A549 (cell line): ENCODE results near the gene OBSCN.

Experiments
- CBX8 ChIP-seq: fragments of 200-600 bp; sonication (generic); IDR thresholded peaks from 2 replicates; pipeline ENCODE4 v1.6.1; 2016
- CHD4 ChIP-seq: fragments of 200-600 bp; sonication (generic); IDR thresholded peaks from 2 replicates; pipeline ENCODE4 v1.6.1; 2016; ENCODE audit warnings: antibody characterized with exemption, mild to moderate bottlenecking, borderline replicate concordance
- EHMT2 ChIP-seq: fragments of 200-600 bp; sonication (generic); IDR thresholded peaks from 2 replicates; pipeline ENCODE4 v1.6.1; 2016; ENCODE audit warnings: antibody characterized with exemption, low read depth, mild to moderate bottlenecking, moderate library complexity
- EP300 ChIP-seq, 2 experiments: fragments of >200 bp; sonication (Bioruptor Twin); formaldehyde crosslinking; IDR thresholded peaks; 2 replicates in 1 of 2; 3 replicates in 1 of 2; pipeline ENCODE4 v1.6.1; 2016 to 2017
- ESRRA ChIP-seq: fragments of 150-350 bp; IDR thresholded peaks from 2 replicates; pipeline ENCODE4 v1.6.1; 2014; ENCODE audit warnings: mild to moderate bottlenecking, low read length, borderline replicate concordance
- JUNB ChIP-seq: fragments of >200 bp; sonication (Bioruptor Twin); formaldehyde crosslinking; IDR thresholded peaks from 2 replicates; pipeline ENCODE4 v1.6.1; 2016
- MYC ChIP-seq: IDR thresholded peaks from 2 replicates; pipeline ENCODE4 v1.6.1; 2012; ENCODE audit warnings: mild to moderate bottlenecking, inconsistent platforms, low read length, improper control_type of control experiment, borderline replicate concordance
- POLR2A ChIP-seq: IDR thresholded peaks from 2 replicates; pipeline ENCODE4 v1.6.1; 2012; ENCODE audit warnings: mild to moderate bottlenecking, low read length
- SMC3 ChIP-seq: fragments of >200 bp; sonication (Bioruptor Twin); formaldehyde crosslinking; IDR thresholded peaks from 3 replicates; pipeline ENCODE4 v1.6.1; 2018; ENCODE audit warnings: inconsistent platforms
- TF ChIP-seq, protein P1 (sequence below): fragments of >200 bp; sonication (Bioruptor Twin); formaldehyde crosslinking; IDR thresholded peaks from 3 replicates; pipeline ENCODE4 v1.5.1; 2016
- TF ChIP-seq, protein P2 (sequence below): fragments of 200-600 bp; sonication (generic); IDR thresholded peaks from 2 replicates; pipeline ENCODE4 v1.6.1; 2016; ENCODE audit warnings: antibody characterized with exemption, mild to moderate bottlenecking, moderate library complexity
- TF ChIP-seq, protein P3 (sequence below): fragments of 450-650 bp; IDR thresholded peaks from 2 replicates; pipeline ENCODE4 v1.6.1; 2014; ENCODE audit warnings: antibody characterized with exemption
- TF ChIP-seq, protein P4 (sequence below): fragments of 150-350 bp; IDR thresholded peaks from 2 replicates; pipeline ENCODE4 v1.6.1; 2014; ENCODE audit warnings: low read depth, mild to moderate bottlenecking, low read length

DNA sequence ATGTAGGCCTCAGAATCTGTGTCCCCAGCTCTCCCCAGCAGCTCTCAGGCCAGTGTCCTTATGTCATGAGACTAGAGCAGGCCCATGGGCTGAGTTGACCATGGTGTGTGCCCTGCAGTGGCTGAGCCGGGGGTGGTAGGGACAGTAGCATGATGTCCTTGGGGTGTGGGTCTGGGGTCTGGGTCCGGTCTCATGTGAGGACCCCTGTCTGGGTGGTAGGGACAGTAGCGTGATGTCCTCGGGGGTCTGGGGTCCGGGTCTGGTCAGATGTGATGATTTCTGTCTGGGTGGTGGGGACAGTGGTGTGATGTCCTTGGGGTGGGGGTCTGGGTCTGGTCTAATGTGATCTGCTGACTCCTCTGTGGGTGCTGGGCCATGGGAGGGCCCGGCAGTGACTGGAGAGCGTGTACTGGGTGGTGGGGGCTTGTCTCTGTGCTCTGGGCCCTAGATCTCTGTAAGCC lies 64.5 kb downstream of the OBSCN start:
- TF ChIP-seq, protein P1, sequence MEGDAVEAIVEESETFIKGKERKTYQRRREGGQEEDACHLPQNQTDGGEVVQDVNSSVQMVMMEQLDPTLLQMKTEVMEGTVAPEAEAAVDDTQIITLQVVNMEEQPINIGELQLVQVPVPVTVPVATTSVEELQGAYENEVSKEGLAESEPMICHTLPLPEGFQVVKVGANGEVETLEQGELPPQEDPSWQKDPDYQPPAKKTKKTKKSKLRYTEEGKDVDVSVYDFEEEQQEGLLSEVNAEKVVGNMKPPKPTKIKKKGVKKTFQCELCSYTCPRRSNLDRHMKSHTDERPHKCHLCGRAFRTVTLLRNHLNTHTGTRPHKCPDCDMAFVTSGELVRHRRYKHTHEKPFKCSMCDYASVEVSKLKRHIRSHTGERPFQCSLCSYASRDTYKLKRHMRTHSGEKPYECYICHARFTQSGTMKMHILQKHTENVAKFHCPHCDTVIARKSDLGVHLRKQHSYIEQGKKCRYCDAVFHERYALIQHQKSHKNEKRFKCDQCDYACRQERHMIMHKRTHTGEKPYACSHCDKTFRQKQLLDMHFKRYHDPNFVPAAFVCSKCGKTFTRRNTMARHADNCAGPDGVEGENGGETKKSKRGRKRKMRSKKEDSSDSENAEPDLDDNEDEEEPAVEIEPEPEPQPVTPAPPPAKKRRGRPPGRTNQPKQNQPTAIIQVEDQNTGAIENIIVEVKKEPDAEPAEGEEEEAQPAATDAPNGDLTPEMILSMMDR = no peak
- TF ChIP-seq ESRRA (no peak), CHD4 (no peak), EP300 (IDR thresholded peaks at IDR 0.05) (no peak), POLR2A (no peak), MYC (no peak), JUNB (no peak), CBX8 (no peak), EHMT2 (no peak), SMC3 (no peak)
- TF ChIP-seq, protein P2, sequence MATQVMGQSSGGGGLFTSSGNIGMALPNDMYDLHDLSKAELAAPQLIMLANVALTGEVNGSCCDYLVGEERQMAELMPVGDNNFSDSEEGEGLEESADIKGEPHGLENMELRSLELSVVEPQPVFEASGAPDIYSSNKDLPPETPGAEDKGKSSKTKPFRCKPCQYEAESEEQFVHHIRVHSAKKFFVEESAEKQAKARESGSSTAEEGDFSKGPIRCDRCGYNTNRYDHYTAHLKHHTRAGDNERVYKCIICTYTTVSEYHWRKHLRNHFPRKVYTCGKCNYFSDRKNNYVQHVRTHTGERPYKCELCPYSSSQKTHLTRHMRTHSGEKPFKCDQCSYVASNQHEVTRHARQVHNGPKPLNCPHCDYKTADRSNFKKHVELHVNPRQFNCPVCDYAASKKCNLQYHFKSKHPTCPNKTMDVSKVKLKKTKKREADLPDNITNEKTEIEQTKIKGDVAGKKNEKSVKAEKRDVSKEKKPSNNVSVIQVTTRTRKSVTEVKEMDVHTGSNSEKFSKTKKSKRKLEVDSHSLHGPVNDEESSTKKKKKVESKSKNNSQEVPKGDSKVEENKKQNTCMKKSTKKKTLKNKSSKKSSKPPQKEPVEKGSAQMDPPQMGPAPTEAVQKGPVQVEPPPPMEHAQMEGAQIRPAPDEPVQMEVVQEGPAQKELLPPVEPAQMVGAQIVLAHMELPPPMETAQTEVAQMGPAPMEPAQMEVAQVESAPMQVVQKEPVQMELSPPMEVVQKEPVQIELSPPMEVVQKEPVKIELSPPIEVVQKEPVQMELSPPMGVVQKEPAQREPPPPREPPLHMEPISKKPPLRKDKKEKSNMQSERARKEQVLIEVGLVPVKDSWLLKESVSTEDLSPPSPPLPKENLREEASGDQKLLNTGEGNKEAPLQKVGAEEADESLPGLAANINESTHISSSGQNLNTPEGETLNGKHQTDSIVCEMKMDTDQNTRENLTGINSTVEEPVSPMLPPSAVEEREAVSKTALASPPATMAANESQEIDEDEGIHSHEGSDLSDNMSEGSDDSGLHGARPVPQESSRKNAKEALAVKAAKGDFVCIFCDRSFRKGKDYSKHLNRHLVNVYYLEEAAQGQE = no peak
- TF ChIP-seq, protein P3, sequence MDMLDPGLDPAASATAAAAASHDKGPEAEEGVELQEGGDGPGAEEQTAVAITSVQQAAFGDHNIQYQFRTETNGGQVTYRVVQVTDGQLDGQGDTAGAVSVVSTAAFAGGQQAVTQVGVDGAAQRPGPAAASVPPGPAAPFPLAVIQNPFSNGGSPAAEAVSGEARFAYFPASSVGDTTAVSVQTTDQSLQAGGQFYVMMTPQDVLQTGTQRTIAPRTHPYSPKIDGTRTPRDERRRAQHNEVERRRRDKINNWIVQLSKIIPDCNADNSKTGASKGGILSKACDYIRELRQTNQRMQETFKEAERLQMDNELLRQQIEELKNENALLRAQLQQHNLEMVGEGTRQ = no peak
- TF ChIP-seq, protein P4, sequence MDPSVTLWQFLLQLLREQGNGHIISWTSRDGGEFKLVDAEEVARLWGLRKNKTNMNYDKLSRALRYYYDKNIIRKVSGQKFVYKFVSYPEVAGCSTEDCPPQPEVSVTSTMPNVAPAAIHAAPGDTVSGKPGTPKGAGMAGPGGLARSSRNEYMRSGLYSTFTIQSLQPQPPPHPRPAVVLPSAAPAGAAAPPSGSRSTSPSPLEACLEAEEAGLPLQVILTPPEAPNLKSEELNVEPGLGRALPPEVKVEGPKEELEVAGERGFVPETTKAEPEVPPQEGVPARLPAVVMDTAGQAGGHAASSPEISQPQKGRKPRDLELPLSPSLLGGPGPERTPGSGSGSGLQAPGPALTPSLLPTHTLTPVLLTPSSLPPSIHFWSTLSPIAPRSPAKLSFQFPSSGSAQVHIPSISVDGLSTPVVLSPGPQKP = no peak
